Loucy (cell line): ENCODE data around the gene NTN1.

Experiments
- H2AFZ ChIP-seq: fragments of 200-600 bp; sonication (generic); 2 replicates; pipeline ENCODE4 v1.6.0; 2016; ENCODE audit warnings: antibody characterized with exemption, mild to moderate bottlenecking, low read length, moderate library complexity
- H3F3A ChIP-seq: fragments of 200-600 bp; 2 replicates; pipeline ENCODE4 v1.6.0; 2016; ENCODE audit warnings: antibody characterized with exemption, low read depth, mild to moderate bottlenecking
- H3K27me3 ChIP-seq: fragments of 200-600 bp; sonication (generic); 2 replicates; pipeline ENCODE4 v1.6.1; 2014; ENCODE audit warnings: low read length, mild to moderate bottlenecking; ENCODE audit not compliant: insufficient read depth, poor library complexity, severe bottlenecking
- H3K36me3 ChIP-seq: fragments of 200-600 bp; sonication (generic); 2 replicates; pipeline ENCODE4 v1.6.1; 2016; ENCODE audit warnings: low read length; ENCODE audit not compliant: insufficient read depth
- H3K4me1 ChIP-seq: fragments of 200-600 bp; sonication (generic); 2 replicates; pipeline ENCODE4 v1.5.1; 2014; ENCODE audit warnings: low read length, mild to moderate bottlenecking; ENCODE audit not compliant: insufficient read depth, poor library complexity, severe bottlenecking
- H3K4me2 ChIP-seq: fragments of 200-600 bp; sonication (generic); 2 replicates; pipeline ENCODE4 v1.6.0; 2014; ENCODE audit warnings: antibody characterized with exemption, low read length, low read depth, mild to moderate bottlenecking; ENCODE audit not compliant: poor library complexity, severe bottlenecking
- H3K4me3 ChIP-seq: fragments of 200-600 bp; sonication (generic); 2 replicates; pipeline ENCODE4 v1.5.1; 2014; ENCODE audit warnings: low read length, mild to moderate bottlenecking, mixed read lengths; ENCODE audit not compliant: poor library complexity, severe bottlenecking
- H3K79me2 ChIP-seq: fragments of 200-600 bp; sonication (generic); 2 replicates; pipeline ENCODE4 v1.6.1; 2014; ENCODE audit warnings: low read length; ENCODE audit not compliant: insufficient read depth
- H3K9ac ChIP-seq: fragments of 200-600 bp; sonication (generic); 2 replicates; pipeline ENCODE4 v1.6.0; 2014; ENCODE audit warnings: mild to moderate bottlenecking, low read depth, low read length, moderate library complexity; ENCODE audit not compliant: poor library complexity, severe bottlenecking
- H3K9me2 ChIP-seq: fragments of 200-600 bp; sonication (generic); replicated peaks from 2 replicates; pipeline ENCODE4 v1.6.1; 2016; ENCODE audit warnings: low read depth, low read length, mixed read lengths
- H3K9me3 ChIP-seq: fragments of 200-600 bp; sonication (generic); 2 replicates; pipeline ENCODE4 v1.6.1; 2014; ENCODE audit warnings: mild to moderate bottlenecking, antibody characterized with exemption, low read length, low read depth; ENCODE audit not compliant: insufficient read depth
- H4K20me1 ChIP-seq: fragments of 200-600 bp; sonication (generic); 2 replicates; pipeline ENCODE4 v1.6.0; 2014; ENCODE audit warnings: antibody characterized with exemption, low read length, mild to moderate bottlenecking; ENCODE audit not compliant: insufficient read depth, poor library complexity, severe bottlenecking
- EZH2phosphoT487 ChIP-seq: fragments of 200-600 bp; IDR thresholded peaks from 2 replicates; pipeline ENCODE4 v1.6.1; 2018; ENCODE audit warnings: antibody characterized with exemption, mild to moderate bottlenecking, moderate library complexity, borderline replicate concordance
- TF ChIP-seq, protein P1 (sequence below): fragments of 200-600 bp; sonication (generic); conservative IDR thresholded peaks from 2 replicates; pipeline ENCODE4 v1.5.1; 2014; ENCODE audit warnings: mild to moderate bottlenecking, antibody characterized with exemption, low read length

The NTN1 gene

DNA sequence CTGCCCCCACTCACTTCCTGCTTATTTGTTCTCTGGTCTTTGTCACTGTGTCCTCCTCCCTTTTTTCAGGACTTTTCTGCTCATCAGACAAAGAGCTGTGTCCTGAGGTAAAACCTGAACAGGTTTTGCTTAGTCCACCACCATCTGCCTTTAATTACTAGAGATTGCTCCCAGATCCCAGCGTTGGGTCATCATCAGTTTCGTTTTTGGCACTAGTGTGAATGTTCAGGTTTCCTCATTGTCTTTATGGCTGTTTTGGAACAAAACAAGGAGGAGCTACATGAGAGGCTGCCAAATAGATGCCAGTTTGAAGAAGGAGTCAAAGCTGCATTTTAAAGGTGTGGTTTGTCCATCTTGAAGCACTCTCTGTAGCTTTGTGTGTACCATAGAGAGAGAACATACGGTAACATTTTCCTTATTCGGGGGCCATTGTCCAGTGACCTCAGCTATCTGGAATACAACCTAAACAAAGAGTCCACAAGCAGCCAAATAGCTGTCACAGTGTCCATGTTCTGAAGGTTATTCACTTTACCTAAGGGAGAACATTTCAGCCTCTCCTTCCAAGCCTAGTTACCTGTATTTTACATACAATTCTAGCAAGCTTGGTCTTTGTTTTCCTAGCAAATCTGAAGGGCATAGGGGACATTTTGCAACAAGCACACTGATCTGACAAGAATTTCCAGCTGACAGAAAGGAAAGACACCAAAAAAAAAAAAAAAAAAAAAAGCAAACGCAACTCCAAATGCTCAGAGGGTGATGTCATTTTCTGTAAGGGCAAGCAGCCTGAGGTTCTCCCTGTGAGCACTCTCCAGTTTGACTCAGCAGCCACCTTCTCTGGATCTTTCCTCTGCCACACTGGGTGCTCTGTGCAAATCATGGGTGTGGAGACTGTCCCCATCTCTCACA is 196.1 kb downstream of the NTN1 start:
- Histone ChIP-seq H3K79me2 (no peaks in the 10 kb centered on the region), H2AFZ (no peak overlapping the region), H3K4me1 (no peaks in the 10 kb centered on the region), H4K20me1 (no peaks in the 10 kb centered on the region), H3K9ac (no peak overlapping the region), H3K4me3 (no peak overlapping the region), H3K36me3 (no peaks in the 10 kb centered on the region), H3K9me3 (peaks cover 13% of the 10 kb centered on the region; the same call in 1 of the 2 replicates), H3F3A (no peaks in the 10 kb centered on the region), H3K9me2 (no peaks in the 10 kb centered on the region), H3K27me3 (no peaks in the 10 kb centered on the region), H3K4me2 (no peak overlapping the region)
- TF ChIP-seq EZH2phosphoT487: no peak
- TF ChIP-seq, protein P1, sequence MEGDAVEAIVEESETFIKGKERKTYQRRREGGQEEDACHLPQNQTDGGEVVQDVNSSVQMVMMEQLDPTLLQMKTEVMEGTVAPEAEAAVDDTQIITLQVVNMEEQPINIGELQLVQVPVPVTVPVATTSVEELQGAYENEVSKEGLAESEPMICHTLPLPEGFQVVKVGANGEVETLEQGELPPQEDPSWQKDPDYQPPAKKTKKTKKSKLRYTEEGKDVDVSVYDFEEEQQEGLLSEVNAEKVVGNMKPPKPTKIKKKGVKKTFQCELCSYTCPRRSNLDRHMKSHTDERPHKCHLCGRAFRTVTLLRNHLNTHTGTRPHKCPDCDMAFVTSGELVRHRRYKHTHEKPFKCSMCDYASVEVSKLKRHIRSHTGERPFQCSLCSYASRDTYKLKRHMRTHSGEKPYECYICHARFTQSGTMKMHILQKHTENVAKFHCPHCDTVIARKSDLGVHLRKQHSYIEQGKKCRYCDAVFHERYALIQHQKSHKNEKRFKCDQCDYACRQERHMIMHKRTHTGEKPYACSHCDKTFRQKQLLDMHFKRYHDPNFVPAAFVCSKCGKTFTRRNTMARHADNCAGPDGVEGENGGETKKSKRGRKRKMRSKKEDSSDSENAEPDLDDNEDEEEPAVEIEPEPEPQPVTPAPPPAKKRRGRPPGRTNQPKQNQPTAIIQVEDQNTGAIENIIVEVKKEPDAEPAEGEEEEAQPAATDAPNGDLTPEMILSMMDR: no peak

DNA sequence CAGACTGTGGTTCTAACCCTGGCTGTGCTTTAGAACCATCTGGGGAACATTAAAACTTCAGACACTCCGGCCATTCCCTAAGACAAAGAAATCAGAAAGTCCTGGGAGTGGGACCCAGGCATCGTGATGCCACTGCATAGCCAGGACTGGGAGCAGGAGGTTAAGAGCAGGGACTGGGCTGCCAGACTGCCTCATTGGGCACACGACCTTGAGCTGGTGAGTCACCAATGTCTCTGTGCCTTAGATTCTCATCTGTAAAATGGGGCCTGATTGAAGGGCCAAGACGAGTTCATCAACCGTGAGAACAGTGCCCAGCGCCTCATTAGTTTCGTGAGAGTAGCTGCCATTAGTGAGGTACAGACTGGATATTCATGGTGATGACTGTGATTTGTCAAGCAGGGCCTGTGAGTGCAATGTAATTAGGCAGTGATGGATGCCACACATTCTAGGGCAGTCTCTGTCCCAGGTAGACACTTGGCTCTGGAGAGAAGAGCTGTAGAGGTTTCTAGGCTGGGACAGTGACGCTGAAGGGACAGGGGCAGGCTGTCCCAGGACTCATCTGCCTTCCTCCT is 196.8 kb downstream of the NTN1 start:
- no peak overlapping the region for H3K4me2 ChIP-seq
- no peak overlapping the region for H3K9ac ChIP-seq
- no peak overlapping the region for H3K4me3 ChIP-seq
- no peaks in the 10 kb centered on the region for H3K9me2 ChIP-seq
- TF ChIP-seq, protein P1: no peak
- H3K9me3 ChIP-seq: peaks cover 13% of the 10 kb centered on the region; the same call in 1 of the 2 replicates
- H3K27me3 ChIP-seq: no peaks in the 10 kb centered on the region
- H2AFZ ChIP-seq: no peak overlapping the region
- no peaks in the 10 kb centered on the region for H3K79me2 ChIP-seq
- H3K4me1 ChIP-seq: no peaks in the 10 kb centered on the region
- no peaks in the 10 kb centered on the region for H3K36me3 ChIP-seq
- H3F3A ChIP-seq: no peaks in the 10 kb centered on the region
- no peaks in the 10 kb centered on the region for H4K20me1 ChIP-seq

DNA sequence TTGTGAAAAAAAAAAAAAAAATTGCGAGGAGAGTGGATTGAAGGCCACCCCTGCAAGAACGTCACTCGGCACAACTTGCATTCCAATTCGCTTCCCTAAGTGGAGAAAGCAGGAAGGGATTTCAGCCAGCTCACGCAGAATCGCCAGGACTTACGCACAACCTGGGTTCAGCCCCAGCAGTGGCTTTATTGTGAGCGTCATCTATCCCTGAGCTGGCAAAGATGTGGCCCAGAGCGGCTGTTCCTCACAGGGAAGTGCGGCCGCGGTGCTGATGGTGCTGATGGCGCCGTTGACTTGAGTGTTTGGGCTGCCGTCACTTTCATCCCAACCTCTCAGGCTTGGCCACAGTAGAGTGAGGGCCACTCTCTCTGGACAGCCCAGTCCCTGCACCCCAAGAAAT is 197.6 kb downstream of the NTN1 start:
- H3K79me2 ChIP-seq: no peaks in the 10 kb centered on the region
- H3K9me3 ChIP-seq: peaks cover 13% of the 10 kb centered on the region; the same call in 1 of the 2 replicates
- no peak overlapping the region for H3K4me2 ChIP-seq
- no peaks in the 10 kb centered on the region for H4K20me1 ChIP-seq
- no peak overlapping the region for H3K4me3 ChIP-seq
- H3K9me2 ChIP-seq: no peaks in the 10 kb centered on the region
- no peaks in the 10 kb centered on the region for H3K4me1 ChIP-seq
- H3K9ac ChIP-seq: no peak overlapping the region
- no peaks in the 10 kb centered on the region for H3K27me3 ChIP-seq
- TF ChIP-seq, protein P1: no peak
- no peak for TF ChIP-seq EZH2phosphoT487
- no peaks in the 10 kb centered on the region for H3F3A ChIP-seq
- H2AFZ ChIP-seq: no peak overlapping the region
- no peaks in the 10 kb centered on the region for H3K36me3 ChIP-seq
